HuH-7.5 (cell line): ENCODE results near the gene POLR2E.

ENCODE experiments used
- DNase-seq: peaks from one replicate; pipeline ENCODE4 v3.0.0; 2011; ENCODE audit warnings: low spot score

Gene POLR2E

GRCh38 chr19:1080360-1081161 lies 14.6 kb downstream of the POLR2E start:
- no peak for DNase-seq

- DNase-seq = no peak
These were observed 15.5 kb downstream of the POLR2E start for GRCh38 chr19:1079566-1080111.

- DNase-seq = no peak
These were observed 18.2 kb downstream of the POLR2E start for GRCh38 chr19:1076951-1077350.

- DNase-seq = no peak
These were observed 19.2 kb downstream of the POLR2E start for GRCh38 chr19:1076046-1076386.

GRCh38 chr19:1074544-1075283 lies 20.5 kb downstream of the POLR2E start:
- DNase-seq = peak; percentile 99

- no peak for DNase-seq
These were observed 21.1 kb downstream of the POLR2E start for GRCh38 chr19:1073956-1074517.

- DNase-seq = no peak
These were observed 21.9 kb downstream of the POLR2E start for GRCh38 chr19:1073063-1073955.

GRCh38 chr19:1072371-1073015 lies 22.7 kb downstream of the POLR2E start:
- no peak for DNase-seq

- no peak for DNase-seq
These were observed 24.0 kb downstream of the POLR2E start for GRCh38 chr19:1070931-1071791.

GRCh38 chr19:1070576-1070930 lies 24.6 kb downstream of the POLR2E start:
- DNase-seq = no peak

GRCh38 chr19:1069009-1069779 lies 26.0 kb downstream of the POLR2E start:
- no peak for DNase-seq

- DNase-seq = no peak
These were observed 26.9 kb downstream of the POLR2E start for GRCh38 chr19:1068009-1069001.

- DNase-seq = no peak
These were observed 27.7 kb downstream of the POLR2E start for GRCh38 chr19:1067341-1067957.

GRCh38 chr19:1066748-1067340 lies 28.3 kb downstream of the POLR2E start, which contains the start of gene ARHGAP45:
Gene ARHGAP45, plus strand, starts transcription at chr19:1067167. Its CDS starts 239 bp downstream, at chr19:1067406.
- DNase-seq = peak; percentile 72

- peak; percentile 77 for DNase-seq
These were observed 28.9 kb downstream of the POLR2E start for GRCh38 chr19:1066251-1066747.

GRCh38 chr19:1065606-1066109 lies 29.5 kb downstream of the POLR2E start:
- DNase-seq = peak; percentile 83
